KOPT-K1 (cell line): ENCODE data around the gene RRP15.

Source experiments
- H3K27ac ChIP-seq: fragments of 200-600 bp; sonication (generic); 2 replicates; pipeline ENCODE4 v1.5.1; 2016; ENCODE audit warnings: antibody characterized with exemption, mild to moderate bottlenecking, low read depth, low read length; ENCODE audit not compliant: poor library complexity, severe bottlenecking
- H3K36me3 ChIP-seq: fragments of 200-600 bp; sonication (generic); 2 replicates; pipeline ENCODE4 v1.5.1; 2017; ENCODE audit warnings: antibody characterized with exemption, mild to moderate bottlenecking, low read length, moderate library complexity; ENCODE audit not compliant: insufficient read depth
- H3K9me3 ChIP-seq: fragments of 200-600 bp; sonication (generic); 2 replicates; pipeline ENCODE4 v1.5.1; 2017; ENCODE audit warnings: antibody characterized with exemption, low read length, mild to moderate bottlenecking; ENCODE audit not compliant: insufficient read depth, poor library complexity, severe bottlenecking

The RRP15 gene

GRCh38 chr1:218344814-218345672 lies 60.0 kb downstream of the RRP15 start, which contains the start of gene TGFB2:
Gene TGFB2 (plus strand): TSS chr1:218345336. CDS start chr1:218346702, 1,366 bp downstream.
- no peak within 1 kb of the TSS for H3K27ac ChIP-seq
- no peaks in the 10 kb centered on the region for H3K36me3 ChIP-seq
- H3K9me3 ChIP-seq, result no peaks in the 10 kb centered on the region

DNA sequence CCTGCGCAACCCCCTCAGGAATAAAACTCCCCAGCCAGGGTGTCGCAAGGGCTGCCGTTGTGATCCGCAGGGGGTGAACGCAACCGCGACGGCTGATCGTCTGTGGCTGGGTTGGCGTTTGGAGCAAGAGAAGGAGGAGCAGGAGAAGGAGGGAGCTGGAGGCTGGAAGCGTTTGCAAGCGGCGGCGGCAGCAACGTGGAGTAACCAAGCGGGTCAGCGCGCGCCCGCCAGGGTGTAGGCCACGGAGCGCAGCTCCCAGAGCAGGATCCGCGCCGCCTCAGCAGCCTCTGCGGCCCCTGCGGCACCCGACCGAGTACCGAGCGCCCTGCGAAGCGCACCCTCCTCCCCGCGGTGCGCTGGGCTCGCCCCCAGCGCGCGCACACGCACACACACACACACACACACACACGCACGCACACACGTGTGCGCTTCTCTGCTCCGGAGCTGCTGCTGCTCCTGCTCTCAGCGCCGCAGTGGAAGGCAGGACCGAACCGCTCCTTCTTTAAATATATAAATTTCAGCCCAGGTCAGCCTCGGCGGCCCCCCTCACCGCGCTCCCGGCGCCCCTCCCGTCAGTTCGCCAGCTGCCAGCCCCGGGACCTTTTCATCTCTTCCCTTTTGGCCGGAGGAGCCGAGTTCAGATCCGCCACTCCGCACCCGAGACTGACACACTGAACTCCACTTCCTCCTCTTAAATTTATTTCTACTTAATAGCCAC lies 60.7 kb downstream of the RRP15 start:
- no peak overlapping the region for H3K27ac ChIP-seq
- no peaks in the 10 kb centered on the region for H3K9me3 ChIP-seq
- no peaks in the 10 kb centered on the region for H3K36me3 ChIP-seq

DNA sequence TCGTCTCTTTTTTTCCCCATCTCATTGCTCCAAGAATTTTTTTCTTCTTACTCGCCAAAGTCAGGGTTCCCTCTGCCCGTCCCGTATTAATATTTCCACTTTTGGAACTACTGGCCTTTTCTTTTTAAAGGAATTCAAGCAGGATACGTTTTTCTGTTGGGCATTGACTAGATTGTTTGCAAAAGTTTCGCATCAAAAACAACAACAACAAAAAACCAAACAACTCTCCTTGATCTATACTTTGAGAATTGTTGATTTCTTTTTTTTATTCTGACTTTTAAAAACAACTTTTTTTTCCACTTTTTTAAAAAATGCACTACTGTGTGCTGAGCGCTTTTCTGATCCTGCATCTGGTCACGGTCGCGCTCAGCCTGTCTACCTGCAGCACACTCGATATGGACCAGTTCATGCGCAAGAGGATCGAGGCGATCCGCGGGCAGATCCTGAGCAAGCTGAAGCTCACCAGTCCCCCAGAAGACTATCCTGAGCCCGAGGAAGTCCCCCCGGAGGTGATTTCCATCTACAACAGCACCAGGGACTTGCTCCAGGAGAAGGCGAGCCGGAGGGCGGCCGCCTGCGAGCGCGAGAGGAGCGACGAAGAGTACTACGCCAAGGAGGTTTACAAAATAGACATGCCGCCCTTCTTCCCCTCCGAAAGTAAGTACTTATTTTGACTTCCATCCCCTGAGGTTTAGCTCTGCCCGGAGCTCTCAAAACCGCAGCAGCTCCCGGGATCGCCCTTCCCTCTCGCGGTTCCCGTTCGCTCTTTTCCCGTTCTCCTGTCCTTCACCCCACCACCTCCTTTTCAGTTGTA lies 61.5 kb downstream of the RRP15 start:
- no peaks in the 10 kb centered on the region for H3K9me3 ChIP-seq
- H3K27ac ChIP-seq, result no peak overlapping the region

GRCh38 chr1:218347336-218347722 lies 62.2 kb downstream of the RRP15 start:
- Histone ChIP-seq H3K9me3 (no peaks in the 10 kb centered on the region), H3K36me3 (no peaks in the 10 kb centered on the region), H3K27ac (no peak overlapping the region)

More for the DNA sequence above, 61.5 kb downstream of the RRP15 start:
- no peaks in the 10 kb centered on the region for H3K36me3 ChIP-seq

- Histone ChIP-seq H3K36me3 (no peaks in the 10 kb centered on the region), H3K27ac (no peak overlapping the region), H3K9me3 (no peaks in the 10 kb centered on the region)
Observed at GRCh38 chr1:218347723-218348627, 62.9 kb downstream of the RRP15 start.

DNA sequence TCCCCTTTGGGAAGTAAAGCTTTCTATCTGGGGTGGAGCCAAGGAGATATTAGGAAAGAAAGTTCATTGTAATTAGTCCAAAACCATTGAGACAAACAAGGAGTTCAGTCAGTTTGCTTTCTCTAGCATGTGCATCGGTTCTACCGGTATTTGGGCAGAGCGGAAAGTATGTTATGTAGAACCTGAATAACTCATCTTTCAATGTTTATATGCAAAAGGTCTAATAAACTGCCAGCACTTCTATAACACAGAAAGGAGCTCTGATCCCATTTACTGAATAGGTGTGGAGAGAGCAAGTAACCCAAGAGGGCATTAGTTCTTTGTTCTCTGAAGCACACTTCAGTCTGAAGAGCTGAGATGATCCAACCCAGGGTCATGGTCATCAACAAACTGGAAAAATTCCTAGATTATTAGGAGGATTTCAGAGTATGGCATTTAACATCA lies 63.6 kb downstream of the RRP15 start:
- Histone ChIP-seq H3K36me3 (no peaks in the 10 kb centered on the region), H3K9me3 (no peaks in the 10 kb centered on the region), H3K27ac (no peak overlapping the region)

- no peaks in the 10 kb centered on the region for H3K36me3 ChIP-seq
- no peaks in the 10 kb centered on the region for H3K9me3 ChIP-seq
- H3K27ac ChIP-seq, result no peak overlapping the region
Observed at GRCh38 chr1:218349348-218350034, 64.4 kb downstream of the RRP15 start.

GRCh38 chr1:218350035-218350525 lies 65.0 kb downstream of the RRP15 start:
- Histone ChIP-seq H3K9me3 (no peaks in the 10 kb centered on the region), H3K27ac (no peak overlapping the region), H3K36me3 (no peaks in the 10 kb centered on the region)

- Histone ChIP-seq H3K36me3 (no peaks in the 10 kb centered on the region), H3K9me3 (no peaks in the 10 kb centered on the region), H3K27ac (no peak overlapping the region)
Observed at GRCh38 chr1:218350801-218351266, 65.7 kb downstream of the RRP15 start.

GRCh38 chr1:218351391-218352074 lies 66.4 kb downstream of the RRP15 start:
- Histone ChIP-seq H3K9me3 (no peaks in the 10 kb centered on the region), H3K36me3 (no peaks in the 10 kb centered on the region), H3K27ac (peak overlapping the region; percentile 13)

- no peaks in the 10 kb centered on the region for H3K36me3 ChIP-seq
- no peaks in the 10 kb centered on the region for H3K9me3 ChIP-seq
- no peak overlapping the region for H3K27ac ChIP-seq
Observed at GRCh38 chr1:218352075-218352438, 67.0 kb downstream of the RRP15 start.

- Histone ChIP-seq H3K9me3 (no peaks in the 10 kb centered on the region), H3K36me3 (no peaks in the 10 kb centered on the region), H3K27ac (no peak overlapping the region)
Observed at GRCh38 chr1:218353656-218354055, 68.6 kb downstream of the RRP15 start.

- Histone ChIP-seq H3K36me3 (no peaks in the 10 kb centered on the region), H3K27ac (no peak overlapping the region), H3K9me3 (no peaks in the 10 kb centered on the region)
Observed at GRCh38 chr1:218355278-218355677, 70.2 kb downstream of the RRP15 start.
